Measurements from ENCODE around the gene MTPN.

DNA sequence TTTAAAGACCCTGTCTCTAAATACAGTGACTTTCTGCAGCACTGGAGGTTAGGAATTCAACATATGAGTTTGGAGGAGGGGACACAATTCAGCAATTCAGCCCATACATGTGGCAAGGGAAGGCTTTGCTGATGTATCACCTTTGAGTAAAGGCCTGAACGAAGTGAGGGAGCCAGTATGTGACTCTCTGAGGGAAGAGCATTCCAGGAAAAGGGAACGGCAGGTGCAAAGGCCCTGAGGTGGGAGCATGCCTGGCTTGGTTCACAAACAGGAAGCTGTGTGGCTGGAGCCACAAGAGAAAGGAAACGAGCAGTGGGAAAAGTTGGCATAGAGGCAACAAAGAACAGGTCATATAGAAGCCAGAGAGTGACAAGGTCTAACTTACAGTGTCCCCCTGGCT is 72.9 kb downstream of the MTPN start:
- TF ChIP-seq, protein P1, sequence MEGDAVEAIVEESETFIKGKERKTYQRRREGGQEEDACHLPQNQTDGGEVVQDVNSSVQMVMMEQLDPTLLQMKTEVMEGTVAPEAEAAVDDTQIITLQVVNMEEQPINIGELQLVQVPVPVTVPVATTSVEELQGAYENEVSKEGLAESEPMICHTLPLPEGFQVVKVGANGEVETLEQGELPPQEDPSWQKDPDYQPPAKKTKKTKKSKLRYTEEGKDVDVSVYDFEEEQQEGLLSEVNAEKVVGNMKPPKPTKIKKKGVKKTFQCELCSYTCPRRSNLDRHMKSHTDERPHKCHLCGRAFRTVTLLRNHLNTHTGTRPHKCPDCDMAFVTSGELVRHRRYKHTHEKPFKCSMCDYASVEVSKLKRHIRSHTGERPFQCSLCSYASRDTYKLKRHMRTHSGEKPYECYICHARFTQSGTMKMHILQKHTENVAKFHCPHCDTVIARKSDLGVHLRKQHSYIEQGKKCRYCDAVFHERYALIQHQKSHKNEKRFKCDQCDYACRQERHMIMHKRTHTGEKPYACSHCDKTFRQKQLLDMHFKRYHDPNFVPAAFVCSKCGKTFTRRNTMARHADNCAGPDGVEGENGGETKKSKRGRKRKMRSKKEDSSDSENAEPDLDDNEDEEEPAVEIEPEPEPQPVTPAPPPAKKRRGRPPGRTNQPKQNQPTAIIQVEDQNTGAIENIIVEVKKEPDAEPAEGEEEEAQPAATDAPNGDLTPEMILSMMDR (IDR thresholded peaks at IDR 0.05) = no peak
- TF ChIP-seq POLR2A (IDR thresholded peaks at IDR 0.05) = no peak
